Glomerular visceral epithelial cell (primary cell): ENCODE data around the gene NRL.
A peak's percentile ranks its signal among the peaks of the same experiment; 100 is the strongest.
"Not testable (repeated sequence)": the region's sequence is repeated elsewhere in the genome, so short reads cannot be mapped to it uniquely, and the experiment has no call there.

Source experiments
- DNase-seq: peaks from one replicate; pipeline ENCODE4 v3.0.0-alpha.2; 2016; ENCODE audit errors: extremely low spot score

The NRL gene

GRCh38 chr14:24051789-24052655, 62.7 kb downstream of the NRL start, which contains the start of gene CARMIL3:
CARMIL3 (plus strand) TSS chr14:24052009; CDS start chr14:24052154, 145 bp downstream.
- DNase-seq = peak; percentile 56

GRCh38 chr14:24051176-24051788, 63.5 kb downstream of the NRL start:
- DNase-seq = no peak

GRCh38 chr14:24050753-24051152, 64.0 kb downstream of the NRL start:
- not testable (repeated sequence) for DNase-seq

GRCh38 chr14:24049002-24049401, 65.7 kb downstream of the NRL start:
- DNase-seq = not testable (repeated sequence)

- no peak for DNase-seq
These were observed 72.0 kb downstream of the NRL start for GRCh38 chr14:24042746-24043145.

GRCh38 chr14:24040692-24041091, 74.1 kb downstream of the NRL start:
- no peak for DNase-seq

GRCh38 chr14:24038686-24039085, 76.1 kb downstream of the NRL start:
- DNase-seq = no peak

GRCh38 chr14:24037658-24038037, 77.1 kb downstream of the NRL start:
- no peak for DNase-seq

GRCh38 chr14:24036963-24037657, 77.6 kb downstream of the NRL start:
- not testable (repeated sequence) for DNase-seq

GRCh38 chr14:24036169-24036962, 78.4 kb downstream of the NRL start:
- DNase-seq = peak; percentile 76

- DNase-seq = not testable (repeated sequence)
These were observed 79.0 kb downstream of the NRL start for GRCh38 chr14:24035769-24036168.

GRCh38 chr14:24032727-24033418, 81.9 kb downstream of the NRL start:
- peak; percentile 34 for DNase-seq

- not testable (repeated sequence) for DNase-seq
These were observed 83.4 kb downstream of the NRL start for GRCh38 chr14:24031331-24031730.

- not testable (repeated sequence) for DNase-seq
These were observed 85.1 kb downstream of the NRL start for GRCh38 chr14:24029687-24030086.
